Endothelial cell of umbilical vein (primary cell): ENCODE results near the gene SCAP. TPM values are rescaled to one million over a fixed set of nuclear protein-coding genes. Genes with fewer than 3 reads are reported as not detected.

Source experiments
- BruUV-seq: library from RNA; stranded (reverse); fragments of 400-500 nt; replicated peaks from 2 replicates; lab custom pipeline; 2021; lab: Mats Ljungman, UMichigan
- CTCF ChIA-PET: fragments of 300-600, 350-600 bp; sonication (Branson Sonifier 250); formaldehyde crosslinking; loops from one replicate; lab custom pipeline; 2021; ENCODE audit warnings: antibody characterized with exemption, inconsistent platforms; lab: Charles Lee
- POLR2A ChIA-PET: fragments of 300-600, 350-600 bp; sonication (Branson Sonifier 250); formaldehyde crosslinking; loops from one replicate; lab custom pipeline; 2021; ENCODE audit warnings: antibody characterized with exemption, inconsistent platforms; lab: Charles Lee
- DNase-seq: peaks from one replicate; pipeline ENCODE4 v3.0.0-alpha.2; 2011; ENCODE audit warnings: low read depth, low spot score
- FAIRE-seq: peaks from 2 replicates; lab custom pipeline; 2011; peaks lifted over from hg19 to GRCh38; lab: Jason Lieb, UNC
- H2AFZ ChIP-seq: 2 replicates; pipeline ENCODE4 v1.6.0; 2012; ENCODE audit warnings: low read depth, low read length, control low read depth, inconsistent platforms
- H3K27ac ChIP-seq: 2 replicates; pipeline ENCODE4 v1.5.1; 2011; ENCODE audit warnings: low read depth, mild to moderate bottlenecking, control low read depth, low read length, moderate library complexity; ENCODE audit not compliant: insufficient read depth
- H3K27me3 ChIP-seq, 2 experiments: 2 replicates each; pipeline versions ENCODE4 v1.6.0 to v1.6.1; 2011; ENCODE audit warnings: low read length in 2 of 2, mixed read lengths in 1 of 2; ENCODE audit not compliant: control insufficient read depth in 2 of 2, insufficient read depth in 2 of 2
- H3K36me3 ChIP-seq, 2 experiments: 2 replicates in 1 of 2; 3 replicates in 1 of 2; pipeline ENCODE4 v1.5.1; 2011; ENCODE audit warnings: low read length in 2 of 2, mild to moderate bottlenecking in 1 of 2, moderate library complexity in 1 of 2; ENCODE audit not compliant: control insufficient read depth in 2 of 2, insufficient read depth in 2 of 2; ENCODE audit errors: extremely low read depth in 1 of 2
- H3K4me1 ChIP-seq: 3 replicates; pipeline ENCODE4 v1.5.1; 2011; ENCODE audit warnings: mild to moderate bottlenecking, low read length; ENCODE audit not compliant: control insufficient read depth, insufficient read depth; ENCODE audit errors: extremely low read depth
- H3K4me2 ChIP-seq: 2 replicates; pipeline ENCODE4 v1.6.1; 2011; ENCODE audit warnings: low read length, control low read depth, mixed read lengths; ENCODE audit not compliant: insufficient read depth
- H3K4me3 ChIP-seq, 3 experiments: fragments of 200-600 bp in 1 of 3; sonication (generic), shearing (Covaris generic) in 1 of 3; replicated peaks in 1 of 3; 2 replicates each; pipeline ENCODE4 v1.5.1; 2011 to 2016; ENCODE audit warnings: control low read depth in 3 of 3, low read length in 3 of 3, mild to moderate bottlenecking in 2 of 3, inconsistent platforms in 1 of 3, low read depth in 1 of 3, moderate library complexity in 1 of 3; ENCODE audit not compliant: insufficient read depth in 1 of 3
- H3K79me2 ChIP-seq: 2 replicates; pipeline ENCODE4 v1.6.0; 2012; ENCODE audit warnings: low read length, inconsistent platforms; ENCODE audit not compliant: control insufficient read depth, insufficient read depth
- H3K9ac ChIP-seq: replicated peaks from 2 replicates; pipeline ENCODE3; 2011; ENCODE audit warnings: low read length, control low read depth; ENCODE audit not compliant: insufficient read depth; ENCODE audit errors: extremely low read depth
- H3K9me1 ChIP-seq: replicated peaks from 3 replicates; pipeline ENCODE4 v1.6.0; 2011; ENCODE audit warnings: mild to moderate bottlenecking, low read length; ENCODE audit not compliant: control insufficient read depth, insufficient read depth; ENCODE audit errors: extremely low read depth
- H3K9me3 ChIP-seq: replicated peaks from 2 replicates; pipeline ENCODE4 v1.5.1; 2012; ENCODE audit warnings: low read length, inconsistent platforms; ENCODE audit not compliant: control insufficient read depth, insufficient read depth
- H4K20me1 ChIP-seq: replicated peaks from 2 replicates; pipeline ENCODE3; 2011; ENCODE audit warnings: mild to moderate bottlenecking, low read length; ENCODE audit not compliant: control insufficient read depth, insufficient read depth; ENCODE audit errors: extremely low read depth
- JUN ChIP-seq: IDR thresholded peaks from 2 replicates; pipeline ENCODE4 v1.6.1; 2011; ENCODE audit warnings: borderline replicate concordance, low read depth; ENCODE audit not compliant: insufficient read length, insufficient read depth
- dilution Hi-C: fragments of 300-500 bp; cut with MboI; formaldehyde crosslinking; loops from one replicate; pipeline ENCODE4 v1.15.0; 2019; ENCODE audit warnings: low sequenced_read_pairs; ENCODE audit not compliant: extremely low pct_ligation_motif_present
- intact Hi-C: fragments of 100-400 bp; cut with micrococcal nuclease; formaldehyde crosslinking; loops from one replicate; pipeline ENCODE4 v1.10.0; 2022
- polyA plus RNA-seq, 4 experiments: library from polyadenylated mRNA; depleted of rRNA in 3 of 4; stranded (reverse) in 3 of 4; unstranded in 1 of 4; fragments of >200 nt; gene quantifications; 2 replicates each; pipeline versions ENCODE4 v1.2.1 to v1.2.3, GENCODE V29; 2011 to 2012; ENCODE audit warnings: missing spikeins in 1 of 4
- total RNA-seq: library from RNA; stranded (reverse); gene quantifications from 2 replicates; pipeline ENCODE4 v1.2.3, GENCODE V29; 2021
- TF ChIP-seq, protein P1 (sequence below), 2 donors: IDR thresholded peaks; 1 replicate in 1 of 2; 2 replicates in 1 of 2; pipeline ENCODE4 v1.5.1; 2011; ENCODE audit warnings: low read length in 2 of 2, mild to moderate bottlenecking in 2 of 2, moderate library complexity in 2 of 2, control low read depth in 1 of 2, inconsistent platforms in 1 of 2, low read depth in 1 of 2; ENCODE audit not compliant: insufficient read depth in 1 of 2; ENCODE audit errors: extremely low read depth in 1 of 2

The SCAP gene
- total and polyA plus RNA-seq, 2 donors (not counting 3 experiments of a cell fraction or from before 2014, with no cell fraction given): 34.7 to 59.0 TPM

DNA sequence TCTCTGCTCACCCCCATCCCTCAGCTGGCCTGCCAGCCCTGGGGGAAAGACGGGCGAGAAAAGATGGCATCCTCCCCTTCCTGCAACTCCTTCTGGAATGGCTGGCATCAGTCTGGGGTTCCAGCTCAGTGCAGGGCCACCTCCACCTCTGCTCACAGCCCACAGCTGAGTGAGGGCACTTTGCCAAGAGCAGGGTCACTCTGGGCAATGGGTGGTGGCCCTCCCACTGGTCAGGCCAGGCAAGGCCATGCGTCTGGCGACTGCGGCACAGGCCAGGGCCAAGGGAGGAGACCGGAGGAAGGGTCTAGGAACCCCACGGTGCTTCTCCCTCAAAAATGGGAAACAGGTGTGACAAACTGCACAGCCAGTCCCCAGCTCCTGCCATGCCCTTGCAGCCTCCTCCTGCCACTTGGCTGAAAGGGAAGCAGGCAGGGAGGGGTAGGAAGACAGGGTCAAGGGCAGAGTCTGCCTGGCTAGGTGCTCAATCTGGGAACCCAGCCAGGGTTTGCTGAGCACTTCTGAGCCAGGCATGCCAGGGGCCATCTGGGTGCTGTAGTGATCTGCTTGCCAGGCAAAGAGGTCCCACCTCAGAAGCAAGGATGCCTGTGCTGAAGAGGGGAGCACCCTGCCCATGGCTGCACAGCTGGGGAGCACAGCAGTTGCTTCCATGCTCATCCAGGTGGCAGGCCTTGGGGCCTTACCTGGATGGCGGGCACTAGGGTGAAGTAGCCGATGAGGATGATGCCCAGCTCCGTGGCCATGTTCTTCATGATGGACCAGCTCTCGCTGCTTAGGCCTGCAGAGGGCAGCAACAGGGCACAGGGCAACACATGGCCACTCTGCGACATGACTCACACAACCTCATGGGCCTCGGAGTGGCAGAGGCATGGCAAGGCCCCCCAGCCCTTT is 53.7 kb downstream of the SCAP start:
- Histone ChIP-seq H3K27ac (no peak overlapping the region), H2AFZ (peak overlapping the region; percentile 40), H3K36me3 (peaks cover 0 to 22% of the 10 kb centered on the region in 2 experiments), H3K79me2 (no peaks in the 10 kb centered on the region), H3K4me3 (no peak overlapping the region), H3K9ac (no peak overlapping the region), H3K4me1 (no peaks in the 10 kb centered on the region), H3K4me2 (no peak overlapping the region), H3K9me3 (no peaks in the 10 kb centered on the region), H3K27me3 (no peaks in the 10 kb centered on the region), H3K9me1 (no peaks in the 10 kb centered on the region), H4K20me1 (no peaks in the 10 kb centered on the region)
- ChIA-PET CTCF (interaction anchor here (0.6 to 2.6 kb wide), 20 partner anchors 8 to 380 kb away, joined by 3 to 79 read pairs (median 4); partner anchors contain the start of gene SCAP), POLR2A (no interaction called here)
- TF ChIP-seq JUN: no peak
- TF ChIP-seq, protein P1, sequence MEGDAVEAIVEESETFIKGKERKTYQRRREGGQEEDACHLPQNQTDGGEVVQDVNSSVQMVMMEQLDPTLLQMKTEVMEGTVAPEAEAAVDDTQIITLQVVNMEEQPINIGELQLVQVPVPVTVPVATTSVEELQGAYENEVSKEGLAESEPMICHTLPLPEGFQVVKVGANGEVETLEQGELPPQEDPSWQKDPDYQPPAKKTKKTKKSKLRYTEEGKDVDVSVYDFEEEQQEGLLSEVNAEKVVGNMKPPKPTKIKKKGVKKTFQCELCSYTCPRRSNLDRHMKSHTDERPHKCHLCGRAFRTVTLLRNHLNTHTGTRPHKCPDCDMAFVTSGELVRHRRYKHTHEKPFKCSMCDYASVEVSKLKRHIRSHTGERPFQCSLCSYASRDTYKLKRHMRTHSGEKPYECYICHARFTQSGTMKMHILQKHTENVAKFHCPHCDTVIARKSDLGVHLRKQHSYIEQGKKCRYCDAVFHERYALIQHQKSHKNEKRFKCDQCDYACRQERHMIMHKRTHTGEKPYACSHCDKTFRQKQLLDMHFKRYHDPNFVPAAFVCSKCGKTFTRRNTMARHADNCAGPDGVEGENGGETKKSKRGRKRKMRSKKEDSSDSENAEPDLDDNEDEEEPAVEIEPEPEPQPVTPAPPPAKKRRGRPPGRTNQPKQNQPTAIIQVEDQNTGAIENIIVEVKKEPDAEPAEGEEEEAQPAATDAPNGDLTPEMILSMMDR (IDR thresholded peaks at IDR 0.05; ENCODE audit: extremely low read depth in 1 of 2, insufficient read depth in 1 of 2, low read depth in 1 of 2, low read length in 2 of 2): peak; percentile 18 to 20
- no TSS peak for BruUV-seq
- FAIRE-seq: no peak
- DNase-seq: no peak
- dilution Hi-C loops (no loop called here), intact Hi-C loops (loop anchor here (1.0 to 2.0 kb wide), 4 partner anchors 41 to 367 kb away; partner anchors contain the start of genes ELP6, PTPN23 and SCAP)
